NCI-H460 (cell line): ENCODE results near the gene MAN1B1. TPM values are rescaled to one million over a fixed set of nuclear protein-coding genes. Genes with fewer than 3 reads are reported as not detected.
"Not testable (repeated sequence)": the region's sequence is repeated elsewhere in the genome, so short reads cannot be mapped to it uniquely, and the experiment has no call there.

ENCODE experiments used
- DNase-seq: peaks from one replicate; pipeline ENCODE4 v3.0.0-alpha.2; 2016; ENCODE audit warnings: low read depth; ENCODE audit errors: extremely low read depth
- total RNA-seq: library from RNA; depleted of rRNA; stranded (reverse); fragments of >200 nt; shearing (Covaris generic); gene quantifications from 2 replicates; pipeline ENCODE4 v1.2.3, GENCODE V29; 2014

MAN1B1 gene
- total RNA-seq, 1 experiment from 2014 or later, result 53.6 TPM

GRCh38 chr9:137052293-137052692 lies 34.5 kb upstream of the MAN1B1 start:
- DNase-seq, result no peak

GRCh38 chr9:137052998-137053943 lies 33.5 kb upstream of the MAN1B1 start:
- no peak for DNase-seq

DNA sequence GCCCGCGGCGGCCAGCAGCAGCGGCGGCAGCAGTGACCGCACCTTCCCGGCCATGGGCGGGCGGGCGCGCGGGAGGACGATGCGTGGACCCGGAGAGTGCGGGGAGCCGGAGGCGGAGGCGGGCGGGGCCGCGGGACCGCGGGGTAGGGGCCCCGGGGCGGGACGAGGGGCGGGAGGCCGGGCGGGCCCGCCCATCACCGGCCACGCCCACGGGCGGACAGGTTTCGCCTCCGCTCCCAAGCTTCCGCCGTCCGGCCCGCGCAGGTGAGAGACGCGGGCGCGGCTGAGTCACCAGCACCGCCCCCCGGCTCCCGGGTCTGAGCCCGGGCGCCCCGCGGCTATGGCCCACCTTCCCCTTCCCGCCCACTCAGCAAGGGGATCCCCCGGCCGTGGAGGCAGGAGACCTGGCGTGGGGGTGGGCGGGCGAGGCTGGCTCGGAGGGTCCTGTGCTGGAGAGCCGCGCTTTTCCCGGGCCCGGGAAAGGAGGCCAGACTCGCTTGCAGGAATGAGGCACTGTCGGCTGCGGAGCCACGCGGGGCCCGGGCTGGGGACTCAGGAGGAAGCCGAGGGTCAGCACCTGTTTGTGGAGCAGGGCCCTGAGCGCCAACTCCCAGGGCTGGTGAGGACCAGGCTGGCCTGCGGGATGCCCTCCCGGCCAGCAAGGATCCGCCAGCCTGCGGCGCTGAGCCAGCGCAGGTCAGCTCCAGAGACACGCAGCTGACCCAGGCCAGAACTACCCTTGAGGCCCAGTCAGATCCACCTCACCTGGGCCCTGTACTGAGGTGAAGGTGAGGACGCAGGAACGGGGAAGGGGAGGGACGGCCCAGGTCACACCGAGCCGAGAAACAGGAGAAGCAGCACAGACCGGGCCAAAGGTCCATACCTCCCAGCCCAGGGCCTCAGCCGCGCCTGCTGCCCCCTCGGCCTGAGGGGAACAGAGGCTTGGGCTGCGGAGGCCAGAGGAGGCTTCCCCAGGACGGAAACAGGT lies 32.5 kb upstream of the MAN1B1 start, which contains the start of gene ENTPD2:
ENTPD2 (minus strand) TSS at position 118 of the 988 bp plus-strand sequence; CDS start at position 54, 64 bp downstream.
- DNase-seq, result no peak

- no peak for DNase-seq
Measured at GRCh38 chr9:137054932-137055384, 31.8 kb upstream of the MAN1B1 start.

GRCh38 chr9:137055385-137056364 lies 31.1 kb upstream of the MAN1B1 start:
- DNase-seq, result no peak

DNA sequence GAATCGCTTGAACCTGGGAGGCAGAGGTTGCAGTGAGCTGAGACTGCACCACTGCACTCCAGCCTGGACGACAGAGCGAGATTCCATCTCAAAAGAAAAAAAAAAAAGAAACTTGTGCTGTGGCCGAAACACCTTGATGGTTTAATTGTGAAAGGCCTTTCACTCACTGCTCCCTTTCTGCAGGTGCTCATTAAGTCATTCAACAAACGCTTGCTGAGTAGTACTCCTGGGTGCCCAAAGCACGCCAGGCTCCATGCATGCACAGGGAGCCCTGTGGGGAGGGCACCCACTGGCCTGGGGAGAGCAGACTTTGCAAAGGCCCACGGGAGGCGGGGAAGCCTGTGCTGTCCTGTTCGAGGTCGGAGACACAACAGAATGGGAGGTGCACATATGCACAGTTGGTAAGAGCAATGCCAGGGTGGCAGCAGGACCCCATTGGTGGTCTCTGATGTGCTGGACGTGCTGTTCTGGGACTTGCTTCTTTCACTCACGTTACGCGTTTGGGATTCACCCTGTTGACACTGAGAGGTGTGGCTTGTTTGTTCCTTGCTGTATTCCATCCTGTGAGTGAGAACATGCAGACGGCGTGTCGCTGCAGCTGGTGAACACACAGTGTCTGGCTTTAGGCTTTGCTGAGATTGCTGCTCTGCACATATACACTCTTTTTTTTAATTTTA lies 29.9 kb upstream of the MAN1B1 start:
- no peak for DNase-seq

GRCh38 chr9:137057545-137057944 lies 29.2 kb upstream of the MAN1B1 start:
- DNase-seq, result no peak

- DNase-seq, result no peak
Measured at GRCh38 chr9:137058521-137059234, 28.1 kb upstream of the MAN1B1 start.

DNA sequence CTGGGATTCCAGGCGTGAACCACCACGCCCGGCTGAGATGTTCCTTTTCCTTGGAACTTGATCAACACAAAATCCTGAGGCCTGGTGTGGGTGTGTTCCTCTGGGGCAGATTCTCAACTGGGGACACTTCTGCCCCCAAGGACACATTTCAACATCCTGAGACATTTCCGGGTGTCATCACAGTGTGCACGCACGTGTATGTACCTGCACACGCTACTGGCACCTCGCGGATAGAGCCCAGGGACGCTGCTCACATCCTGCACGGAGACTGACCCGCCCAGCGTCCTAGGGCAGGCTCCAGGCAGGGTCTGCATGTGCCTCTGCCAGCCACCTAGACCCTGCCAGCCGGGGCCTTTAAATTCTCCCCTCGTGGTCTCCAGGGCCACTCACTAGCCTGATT lies 24.4 kb upstream of the MAN1B1 start:
- no peak for DNase-seq

GRCh38 chr9:137062798-137063197 lies 24.0 kb upstream of the MAN1B1 start:
- DNase-seq, result not testable (repeated sequence)

DNA sequence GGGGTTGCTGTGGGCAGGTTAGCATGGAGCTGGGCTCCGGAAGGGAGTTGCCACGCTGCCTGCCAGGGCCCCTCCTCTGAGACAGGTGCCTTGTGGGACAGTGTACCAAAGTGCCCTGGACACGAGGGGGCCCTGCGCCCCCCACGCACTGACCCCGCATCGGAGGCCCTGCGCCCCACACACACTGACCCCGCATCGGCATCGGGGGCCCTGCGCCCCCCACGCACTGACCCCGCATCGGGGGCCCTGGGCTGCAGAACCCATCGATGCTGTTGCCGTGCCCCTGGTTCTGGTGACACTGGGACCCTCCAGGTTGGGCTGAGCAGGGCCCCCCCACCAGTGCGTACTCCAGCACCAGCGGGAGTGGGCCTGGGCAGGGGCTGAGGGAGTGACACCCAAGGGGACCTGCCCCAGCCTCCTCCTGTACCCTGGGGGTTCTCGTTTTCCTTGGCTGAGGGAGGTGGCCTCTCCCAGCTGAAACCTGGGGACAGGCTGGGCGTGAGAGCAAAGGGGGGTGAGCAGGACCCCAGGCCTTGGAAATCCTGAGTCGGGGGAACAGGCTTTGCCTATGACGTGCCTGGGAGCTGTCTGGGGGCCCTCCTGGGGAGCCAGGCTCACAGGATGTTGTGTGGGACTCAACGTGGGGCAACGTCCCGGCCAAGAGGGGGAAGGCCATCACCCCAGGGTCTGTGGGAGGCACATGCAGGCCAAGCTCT lies 23.3 kb upstream of the MAN1B1 start:
- no peak for DNase-seq

DNA sequence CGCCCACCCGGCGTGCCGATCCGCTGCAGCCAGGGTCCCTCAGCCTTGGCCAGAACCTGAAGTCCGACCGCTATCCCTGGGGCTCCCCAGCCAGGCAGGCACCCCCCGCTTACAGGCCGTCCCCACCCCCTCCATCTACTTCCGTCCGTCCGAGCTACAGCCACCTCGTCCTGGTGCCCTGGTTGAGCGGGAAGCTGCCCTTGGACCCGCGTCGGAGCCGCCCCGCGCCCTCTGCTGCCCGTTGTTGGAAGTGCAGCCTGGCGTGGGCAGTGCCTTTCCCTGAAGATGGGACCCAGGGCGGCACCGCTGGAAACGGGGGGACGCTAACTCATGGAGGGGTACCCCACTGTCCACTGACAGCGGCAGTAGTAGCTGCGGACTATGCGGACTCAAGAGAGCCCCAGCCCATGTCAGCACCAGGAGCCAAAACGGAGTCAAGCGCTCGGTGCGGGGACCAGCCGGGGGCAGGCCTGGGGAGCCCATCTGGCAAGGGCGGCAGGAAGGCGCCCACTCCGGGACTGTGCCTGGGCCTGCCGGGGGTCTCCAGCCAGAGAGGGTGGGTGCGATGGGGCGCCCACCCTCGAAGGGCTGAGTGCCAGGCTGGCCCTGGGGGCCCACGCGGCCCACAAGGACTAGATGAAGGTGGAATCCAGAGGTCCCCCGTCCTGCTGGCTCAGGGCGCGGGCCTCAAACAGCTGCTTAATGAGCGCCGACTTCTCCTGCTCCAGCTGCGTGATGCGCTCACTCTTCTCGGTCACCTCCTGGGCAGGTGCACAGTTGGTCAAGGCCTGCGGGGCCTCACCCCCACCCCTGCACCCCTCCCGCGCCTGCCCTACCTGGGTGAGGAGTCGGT lies 22.5 kb upstream of the MAN1B1 start:
- peak; percentile 56 for DNase-seq

DNA sequence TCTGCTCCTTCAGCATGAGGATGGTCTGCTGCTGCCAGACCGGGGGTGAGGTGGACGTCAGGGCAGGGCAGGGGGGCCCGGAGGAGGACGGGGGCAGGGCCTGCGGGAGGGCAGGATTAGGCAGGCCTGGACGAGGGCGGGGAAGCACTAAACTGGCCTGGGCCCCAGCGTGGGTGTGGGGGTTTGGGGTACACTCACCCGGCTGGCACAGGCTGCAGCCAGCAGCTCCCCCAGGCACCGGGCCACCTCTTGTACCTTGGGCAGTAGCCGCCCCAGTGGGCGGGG lies 22.0 kb upstream of the MAN1B1 start:
- DNase-seq, result no peak

GRCh38 chr9:137065336-137065967 lies 21.3 kb upstream of the MAN1B1 start:
- DNase-seq, result no peak

DNA sequence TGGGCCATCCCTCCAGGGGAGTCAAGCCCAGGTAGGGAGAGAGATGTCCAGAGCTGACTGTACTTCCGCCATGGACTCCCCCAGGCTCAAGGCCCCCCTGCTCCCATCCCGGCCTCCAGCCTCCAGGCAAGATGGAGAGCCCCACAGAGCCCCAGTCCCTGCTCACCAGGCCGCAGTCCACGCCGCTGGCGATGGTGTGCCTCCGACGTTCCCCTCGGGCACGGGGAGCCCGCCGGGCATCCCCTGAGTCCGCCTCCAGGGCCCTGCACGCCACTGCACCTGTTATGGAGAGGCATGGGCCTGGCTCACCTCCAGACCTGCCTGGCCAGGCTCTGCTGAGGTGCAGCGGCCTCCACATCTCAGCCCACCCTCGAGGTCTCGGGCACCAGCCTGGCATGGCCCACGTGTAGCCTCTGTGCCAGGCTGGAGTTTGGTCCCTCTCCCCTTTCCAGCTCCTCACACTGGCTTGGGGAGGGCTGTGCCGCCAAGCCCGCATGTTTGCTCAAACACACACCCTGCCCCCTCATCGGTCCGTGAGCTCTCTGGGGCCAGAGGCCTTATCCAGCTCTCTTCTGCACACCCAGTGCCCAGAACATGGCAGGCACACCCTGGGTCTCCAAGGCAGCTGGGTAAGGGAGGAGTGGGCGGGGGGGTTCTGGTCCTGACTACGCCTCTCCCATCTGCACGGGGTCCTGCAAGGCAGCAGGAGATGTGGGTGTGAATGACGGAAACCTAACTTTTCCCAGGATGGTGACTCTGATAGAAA lies 20.5 kb upstream of the MAN1B1 start:
- no peak for DNase-seq
